ENCODE measurements around the gene ERCC8.

GRCh38 chr5:60980511-60980910 lies 35.6 kb upstream of the ERCC8 start:
- TF ChIP-seq CTCF (conservative IDR thresholded peaks at IDR 0.05) (no peak), EZH2 (IDR thresholded peaks at IDR 0.05; ENCODE audit: low read depth) (no peak)
